Smooth muscle cell (in vitro differentiated cells): Measurements from ENCODE around the gene NCK1. TPM values are rescaled to one million over a fixed set of nuclear protein-coding genes. Genes with fewer than 3 reads are reported as not detected.

Experiments
- DNase-seq: peaks from one replicate; lab custom pipeline; 2025; ENCODE audit not compliant: unreplicated experiment; lab: John Stamatoyannopoulos, UW
- H2AFZ ChIP-seq: fragments of 200-600 bp; sonication (generic); 2 replicates; pipeline ENCODE4 v1.6.0; 2016; ENCODE audit warnings: antibody characterized with exemption, low read depth, mild to moderate bottlenecking
- H3F3A ChIP-seq: fragments of 200-600 bp; sonication (generic); 2 replicates; pipeline ENCODE4 v1.6.0; 2017; ENCODE audit warnings: antibody characterized with exemption, low read depth
- H3K27ac ChIP-seq: fragments of 200-600 bp; sonication (generic); 2 replicates; pipeline ENCODE4 v1.5.1; 2016; ENCODE audit warnings: low read depth, mild to moderate bottlenecking
- H3K27me3 ChIP-seq: fragments of 200-600 bp; sonication (generic); 2 replicates; pipeline ENCODE4 v1.6.1; 2016; ENCODE audit warnings: low read depth, mild to moderate bottlenecking
- H3K36me3 ChIP-seq: fragments of 200-600 bp; sonication (generic); 2 replicates; pipeline ENCODE4 v1.5.1; 2016; ENCODE audit warnings: low read depth
- H3K4me1 ChIP-seq: fragments of 200-600 bp; sonication (generic); 2 replicates; pipeline ENCODE4 v1.5.1; 2016; ENCODE audit warnings: low read depth
- H3K4me2 ChIP-seq: fragments of 200-600 bp; sonication (generic); 2 replicates; pipeline ENCODE4 v1.6.0; 2016; ENCODE audit warnings: mild to moderate bottlenecking
- H3K4me3 ChIP-seq: fragments of 200-600 bp; sonication (generic); 2 replicates; pipeline ENCODE4 v1.5.1; 2016; ENCODE audit warnings: mild to moderate bottlenecking
- H3K79me2 ChIP-seq: fragments of 200-600 bp; sonication (generic); 2 replicates; pipeline ENCODE4 v1.6.0; 2016; ENCODE audit warnings: low read depth, mild to moderate bottlenecking
- H3K9ac ChIP-seq: fragments of 200-600 bp; sonication (generic); 2 replicates; pipeline ENCODE4 v1.6.0; 2016; ENCODE audit warnings: low read depth
- H3K9me3 ChIP-seq: fragments of 200-600 bp; sonication (generic); replicated peaks from 2 replicates; pipeline ENCODE4 v1.5.1; 2016; ENCODE audit warnings: low read depth
- H4K20me1 ChIP-seq: fragments of 200-600 bp; sonication (generic); 2 replicates; pipeline ENCODE4 v1.6.0; 2016; ENCODE audit warnings: low read depth
- WGBS: methylation state at CpG from one replicate; pipeline ENCODE4 v1.1.7; 2016; ENCODE audit warnings: low lambda C conversion rate; 5-methylcytosine and 5-hydroxymethylcytosine counted together
- polyA plus RNA-seq: library from polyadenylated mRNA; unstranded; fragments of >200 nt; fragmentation: Nextera tagmentation; extraction: Ambion mirVana; gene quantifications from 2 replicates; pipeline ENCODE4 v1.2.1, GENCODE V29; 2016
- total RNA-seq: library from RNA; depleted of rRNA; stranded (reverse); fragments of >200 nt; gene quantifications from 2 replicates; pipeline ENCODE4 v1.2.3, GENCODE V29; 2014
- TF ChIP-seq, protein P1 (sequence below): fragments of 200-600 bp; sonication (generic); IDR thresholded peaks from 2 replicates; pipeline ENCODE4 v1.5.1; 2017; ENCODE audit warnings: borderline replicate concordance, mild to moderate bottlenecking, antibody characterized with exemption; ENCODE audit not compliant: insufficient read depth, poor library complexity, severe bottlenecking

Gene NCK1
- total and polyA plus RNA-seq, 2 experiments from 2014 or later = 21.1 to 41.8 TPM

GRCh38 chr3:136840252-136840651, 21.8 kb upstream of the NCK1 start:
- Histone ChIP-seq H3K9ac (no peak overlapping the region), H3K79me2 (no peaks in the 10 kb centered on the region), H3K4me2 (no peak overlapping the region), H3K27me3 (no peaks in the 10 kb centered on the region), H3K9me3 (no peaks in the 10 kb centered on the region), H3K36me3 (no peaks in the 10 kb centered on the region), H3K4me1 (no peaks in the 10 kb centered on the region), H3K4me3 (no peak overlapping the region), H2AFZ (no peak overlapping the region), H3F3A (peaks cover 2% of the 10 kb centered on the region), H4K20me1 (no peaks in the 10 kb centered on the region), H3K27ac (no peak overlapping the region)
- TF ChIP-seq, protein P1, sequence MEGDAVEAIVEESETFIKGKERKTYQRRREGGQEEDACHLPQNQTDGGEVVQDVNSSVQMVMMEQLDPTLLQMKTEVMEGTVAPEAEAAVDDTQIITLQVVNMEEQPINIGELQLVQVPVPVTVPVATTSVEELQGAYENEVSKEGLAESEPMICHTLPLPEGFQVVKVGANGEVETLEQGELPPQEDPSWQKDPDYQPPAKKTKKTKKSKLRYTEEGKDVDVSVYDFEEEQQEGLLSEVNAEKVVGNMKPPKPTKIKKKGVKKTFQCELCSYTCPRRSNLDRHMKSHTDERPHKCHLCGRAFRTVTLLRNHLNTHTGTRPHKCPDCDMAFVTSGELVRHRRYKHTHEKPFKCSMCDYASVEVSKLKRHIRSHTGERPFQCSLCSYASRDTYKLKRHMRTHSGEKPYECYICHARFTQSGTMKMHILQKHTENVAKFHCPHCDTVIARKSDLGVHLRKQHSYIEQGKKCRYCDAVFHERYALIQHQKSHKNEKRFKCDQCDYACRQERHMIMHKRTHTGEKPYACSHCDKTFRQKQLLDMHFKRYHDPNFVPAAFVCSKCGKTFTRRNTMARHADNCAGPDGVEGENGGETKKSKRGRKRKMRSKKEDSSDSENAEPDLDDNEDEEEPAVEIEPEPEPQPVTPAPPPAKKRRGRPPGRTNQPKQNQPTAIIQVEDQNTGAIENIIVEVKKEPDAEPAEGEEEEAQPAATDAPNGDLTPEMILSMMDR = no peak
- 71% methylated on average over 2 of the region's 2 CpGs for WGBS
- DNase-seq = no peak

DNA sequence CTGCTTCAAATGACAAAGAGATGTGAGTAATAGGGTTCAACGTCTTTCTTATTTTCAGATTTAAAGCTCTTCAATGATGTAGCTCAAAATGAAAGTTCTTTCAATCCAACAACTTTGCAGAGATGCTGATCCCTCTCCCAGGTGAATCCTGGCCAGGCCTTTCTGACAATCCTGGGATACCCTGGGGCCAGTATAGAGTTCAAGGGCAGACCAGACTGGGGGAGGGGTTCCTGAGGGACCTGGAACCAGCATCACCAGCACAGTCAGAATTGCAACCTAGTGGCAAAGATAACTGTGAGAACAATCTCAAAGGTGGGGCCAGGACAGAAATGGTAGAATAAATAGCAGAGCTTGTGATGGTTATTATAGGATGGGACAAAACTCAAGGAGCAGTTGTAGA, 19.7 kb upstream of the NCK1 start:
- Histone ChIP-seq H4K20me1 (no peaks in the 10 kb centered on the region), H3K9ac (no peak overlapping the region), H2AFZ (no peak overlapping the region), H3K27me3 (no peaks in the 10 kb centered on the region), H3K36me3 (no peaks in the 10 kb centered on the region), H3K9me3 (no peaks in the 10 kb centered on the region), H3F3A (peaks cover 2% of the 10 kb centered on the region), H3K4me2 (no peak overlapping the region), H3K4me3 (no peak overlapping the region), H3K79me2 (no peaks in the 10 kb centered on the region), H3K4me1 (no peaks in the 10 kb centered on the region), H3K27ac (no peak overlapping the region)
- TF ChIP-seq, protein P1 = no peak
- no peak for DNase-seq
- 97% methylated on average over 1 of the region's 1 CpG for WGBS

GRCh38 chr3:136844724-136845123, 17.3 kb upstream of the NCK1 start:
- WGBS = 100% methylated on average over 1 of the region's 1 CpG
- no peak overlapping the region for H3K4me2 ChIP-seq
- no peaks in the 10 kb centered on the region for H3K27me3 ChIP-seq
- H4K20me1 ChIP-seq = no peaks in the 10 kb centered on the region
- H3K27ac ChIP-seq = no peak overlapping the region
- H3K4me3 ChIP-seq = no peak overlapping the region
- no peaks in the 10 kb centered on the region for H3K36me3 ChIP-seq
- no peaks in the 10 kb centered on the region for H3K4me1 ChIP-seq
- no peaks in the 10 kb centered on the region for H3K79me2 ChIP-seq
- DNase-seq = no peak
- no peaks in the 10 kb centered on the region for H3K9me3 ChIP-seq
- TF ChIP-seq, protein P1 = no peak
- H3F3A ChIP-seq = no peaks in the 10 kb centered on the region
- no peak overlapping the region for H2AFZ ChIP-seq
- H3K9ac ChIP-seq = no peak overlapping the region

- no peaks in the 10 kb centered on the region for H3K27me3 ChIP-seq
- TF ChIP-seq, protein P1 = no peak
- H3K27ac ChIP-seq = no peak overlapping the region
- H3K4me3 ChIP-seq = no peak overlapping the region
- no peak for DNase-seq
- H2AFZ ChIP-seq = no peak overlapping the region
- H3K9me3 ChIP-seq = no peaks in the 10 kb centered on the region
- H3F3A ChIP-seq = no peaks in the 10 kb centered on the region
- no peaks in the 10 kb centered on the region for H4K20me1 ChIP-seq
- H3K79me2 ChIP-seq = peaks cover 13% of the 10 kb centered on the region
- H3K4me2 ChIP-seq = no peak overlapping the region
- no peaks in the 10 kb centered on the region for H3K4me1 ChIP-seq
- no peaks in the 10 kb centered on the region for H3K36me3 ChIP-seq
- H3K9ac ChIP-seq = no peak overlapping the region
- 97% methylated on average over 4 of the region's 4 CpGs for WGBS
Measured at GRCh38 chr3:136852180-136852579, 9.8 kb upstream of the NCK1 start.
